ENCODE measurements around the gene TARS3.

The TARS3 gene

GRCh38 chr15:101619615-101619865, 104.7 kb downstream of the TARS3 start:
- no peak for DNase-seq

GRCh38 chr15:101618851-101619614, 105.2 kb downstream of the TARS3 start:
- DNase-seq: peak; percentile 33 to 59

GRCh38 chr15:101618076-101618475, 106.2 kb downstream of the TARS3 start:
- no peak for DNase-seq

- no peak for DNase-seq
Observed at GRCh38 chr15:101617390-101617965, 106.8 kb downstream of the TARS3 start.

GRCh38 chr15:101615986-101616848, 108.1 kb downstream of the TARS3 start:
- peak in 1 of 2 experiments; percentile 7 for DNase-seq

DNA sequence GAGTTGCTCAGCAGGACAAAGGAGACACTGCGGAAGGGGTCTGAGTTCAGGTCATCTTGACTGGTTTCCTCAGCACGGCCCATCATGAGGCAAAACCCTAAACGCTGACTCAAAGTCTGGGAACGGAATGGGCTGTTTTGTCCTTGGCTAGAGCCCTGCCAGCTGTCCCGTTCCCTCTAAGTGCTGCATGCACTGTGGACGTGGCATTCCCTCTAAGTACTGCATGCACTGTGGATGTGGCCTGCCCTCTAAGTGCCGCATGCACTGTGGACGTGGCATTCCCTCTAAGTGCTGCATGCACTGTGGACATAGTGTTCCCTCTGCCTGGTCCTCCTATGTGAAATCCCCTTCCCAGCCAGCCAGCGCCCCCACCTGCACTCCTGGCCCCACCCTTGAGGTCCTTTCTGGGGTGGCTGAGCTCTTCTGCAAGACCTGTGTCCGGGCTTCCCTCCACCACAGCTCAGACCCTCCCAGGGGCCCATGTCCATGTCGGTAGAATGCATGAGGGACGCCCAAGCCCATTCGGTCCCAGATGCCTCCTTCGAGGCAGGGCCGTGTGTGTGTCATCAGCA, 108.8 kb downstream of the TARS3 start:
- no peak for DNase-seq

- DNase-seq: no peak
Observed at GRCh38 chr15:101614761-101615160, 109.5 kb downstream of the TARS3 start.

DNA sequence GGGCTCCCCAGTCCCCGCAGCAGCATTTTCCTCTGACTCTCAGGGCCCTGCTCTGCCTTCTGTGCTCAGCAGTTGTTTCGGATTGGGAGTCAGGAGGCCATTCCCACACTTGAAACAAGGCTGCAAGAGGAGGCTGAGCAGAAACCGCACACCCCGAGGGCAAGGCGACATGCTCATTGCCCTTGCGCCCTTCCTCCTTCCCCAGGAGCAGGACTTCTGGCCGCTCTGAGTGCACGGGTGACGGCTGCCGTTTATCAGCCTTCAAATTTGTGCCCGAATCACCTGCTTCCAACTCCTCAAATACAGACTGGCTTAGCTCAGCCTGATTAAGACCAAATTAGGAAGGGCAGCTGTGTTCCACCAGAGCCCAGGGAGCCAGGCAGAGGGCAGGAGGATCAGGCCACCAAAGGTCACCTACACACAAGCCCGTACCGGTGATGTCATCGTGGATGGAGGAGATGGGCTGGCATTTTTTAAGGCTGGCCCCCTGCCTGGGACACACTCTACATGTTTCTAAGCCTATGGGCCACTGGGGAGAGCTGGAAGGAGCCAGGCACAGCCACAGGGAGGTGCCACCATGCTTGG, 110.2 kb downstream of the TARS3 start:
- no peak for DNase-seq

DNA sequence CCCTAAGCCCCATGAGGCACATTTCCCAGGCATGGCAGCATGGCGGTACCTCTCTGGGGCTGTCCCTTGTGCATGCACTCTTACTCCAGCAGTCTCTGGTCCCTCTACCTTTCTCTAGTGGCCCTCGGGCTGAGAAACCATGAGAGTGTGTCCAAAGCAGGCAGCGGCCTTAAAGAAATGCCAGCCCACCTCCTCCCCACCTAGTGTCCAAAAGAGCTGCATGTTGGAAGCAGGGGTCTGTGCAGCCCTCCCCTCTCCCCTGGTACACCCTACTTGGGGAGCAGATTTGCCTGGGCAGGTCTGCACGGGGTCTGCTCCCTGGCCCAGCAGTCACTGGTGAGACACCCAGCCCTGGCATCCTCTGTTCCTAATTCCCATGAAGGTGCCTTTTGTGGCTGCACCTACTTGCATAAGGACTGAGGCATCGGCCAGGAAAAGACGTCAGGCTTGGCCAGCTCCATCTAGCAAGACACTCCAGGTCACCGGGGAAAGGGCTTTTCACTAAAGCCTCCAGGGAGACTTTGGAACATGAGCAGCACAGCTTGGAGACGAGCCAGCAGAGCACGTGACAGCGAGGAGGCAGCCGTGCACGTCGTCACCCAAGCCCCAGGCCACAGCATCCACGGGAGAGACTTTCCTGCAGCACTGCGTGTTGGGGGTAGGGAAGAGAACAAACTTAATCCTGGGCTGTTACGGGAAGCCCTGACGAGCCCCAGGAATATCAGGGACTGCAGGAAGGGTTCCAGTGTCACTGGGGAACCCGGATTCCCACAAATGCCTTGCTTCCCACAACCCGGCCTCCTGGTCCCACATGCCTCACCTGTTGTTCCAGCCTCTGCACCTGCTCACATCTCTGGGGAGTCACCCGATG, 110.9 kb downstream of the TARS3 start:
- DNase-seq: peak; percentile 71 to 91

GRCh38 chr15:101612676-101613075, 111.6 kb downstream of the TARS3 start:
- DNase-seq: no peak

DNA sequence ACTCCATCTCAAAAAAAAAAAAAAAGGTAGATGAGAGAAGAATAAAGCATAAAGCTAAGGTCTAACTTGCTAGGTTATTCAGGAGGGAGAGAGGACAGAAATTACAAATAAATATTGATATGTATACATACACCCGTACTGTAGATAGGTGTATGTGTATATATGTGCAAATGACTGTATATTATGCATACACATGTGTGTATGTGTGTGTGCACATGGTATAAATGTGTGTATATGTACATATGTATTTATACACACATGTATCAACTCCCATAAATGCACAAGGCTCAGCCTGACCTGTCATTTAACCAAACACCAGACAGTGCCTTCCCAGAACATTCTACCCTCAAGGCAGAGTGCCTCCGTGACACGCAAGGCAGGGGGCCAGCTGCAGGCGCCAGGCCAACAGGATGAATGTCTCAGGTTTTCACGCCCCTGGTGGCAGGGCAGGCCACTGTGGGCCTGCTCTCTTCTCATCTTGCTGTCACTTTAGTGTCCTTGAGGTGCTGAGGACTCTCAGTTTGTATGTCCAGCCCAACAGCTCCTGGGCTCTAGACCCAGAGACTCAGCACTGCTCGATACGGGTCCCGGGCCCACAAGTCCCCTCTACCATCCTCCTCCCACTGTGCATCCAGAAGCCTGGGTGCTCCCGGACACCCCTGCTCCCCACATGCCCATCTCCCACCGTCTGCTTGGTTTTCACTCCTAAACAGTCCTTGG, 112.5 kb downstream of the TARS3 start:
- no peak for DNase-seq

DNA sequence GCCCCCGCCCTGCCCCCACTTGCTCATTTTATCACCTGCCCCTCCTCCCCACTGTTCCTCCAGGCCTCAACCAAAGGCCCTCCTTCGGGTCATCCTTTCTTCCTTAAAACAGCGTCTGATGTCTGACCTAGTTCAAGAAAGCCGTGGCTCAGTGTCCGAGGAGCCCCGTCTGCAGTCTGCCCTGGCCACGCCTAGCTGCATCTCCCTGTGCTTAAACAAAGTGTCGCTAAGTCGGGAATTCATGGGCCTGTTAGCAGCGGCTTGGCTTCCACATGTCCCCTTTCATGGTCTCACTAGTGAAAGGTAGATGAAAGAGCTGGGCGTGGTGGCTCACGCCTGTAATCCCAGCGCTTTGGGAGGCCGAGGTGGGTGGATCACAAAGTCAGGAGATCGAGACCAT, 113.3 kb downstream of the TARS3 start:
- DNase-seq: no peak

DNA sequence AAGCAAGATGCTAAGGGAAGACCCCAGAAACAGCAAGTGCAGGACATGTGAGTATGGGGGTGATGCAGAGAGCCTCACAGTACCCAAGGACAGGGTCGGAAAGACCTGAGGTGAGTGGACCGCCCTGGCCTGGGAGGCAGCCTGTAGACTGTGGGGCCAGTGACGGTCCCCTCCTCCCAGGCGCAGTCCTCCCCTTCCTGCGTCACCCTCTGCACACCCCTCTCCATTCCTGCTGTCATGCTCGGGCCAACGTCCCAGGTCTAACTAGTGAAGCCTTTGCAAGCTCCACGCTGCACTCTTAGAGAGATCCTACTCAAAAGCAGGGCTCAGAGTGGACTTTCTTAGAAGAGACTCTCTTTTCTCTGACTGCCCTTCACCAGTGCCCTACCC, 113.7 kb downstream of the TARS3 start:
- DNase-seq: no peak

DNA sequence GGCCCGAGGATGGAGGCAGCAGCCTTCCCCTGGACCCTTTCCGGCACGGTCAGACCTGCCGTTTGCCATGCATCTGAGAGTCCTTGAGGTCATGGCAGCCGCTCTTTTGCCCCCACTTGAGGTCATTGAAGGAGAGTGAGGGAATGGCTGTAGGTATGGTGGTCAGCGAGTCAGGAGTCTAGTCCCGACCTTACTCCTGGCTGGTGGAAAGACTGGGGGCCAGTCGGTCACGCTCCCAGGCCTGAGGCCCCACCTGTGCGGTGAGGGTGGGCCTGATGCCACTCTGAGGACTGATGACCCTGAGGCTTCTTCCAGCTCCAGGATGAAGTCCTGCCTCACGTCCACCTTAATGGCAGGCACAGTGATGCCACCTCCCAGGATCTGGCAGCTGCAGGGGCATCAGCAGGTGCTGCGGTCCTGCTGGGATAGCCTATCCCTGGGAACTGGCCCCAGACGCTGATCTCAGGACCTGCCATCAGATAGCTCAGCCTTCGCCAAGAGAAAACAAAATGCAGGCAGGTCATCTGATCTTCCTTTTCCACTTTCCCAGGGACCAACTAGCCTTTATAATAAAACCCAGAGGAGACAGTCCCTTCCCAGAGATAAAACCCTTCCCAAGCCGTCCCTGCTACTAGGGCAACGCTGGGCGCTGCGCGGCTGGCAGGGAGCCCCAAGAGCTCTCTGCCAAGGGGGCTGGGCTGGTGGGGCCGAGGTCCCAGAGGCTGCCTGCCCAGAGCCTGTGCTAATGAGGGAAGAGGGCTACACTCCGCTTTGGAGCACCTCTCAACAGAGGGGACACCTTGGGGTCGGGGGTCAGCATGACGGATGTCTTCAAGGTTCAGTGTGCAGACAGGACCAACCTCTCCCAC, 114.3 kb downstream of the TARS3 start:
- DNase-seq: no peak

- no peak for DNase-seq
Observed at GRCh38 chr15:101608201-101608600, 116.1 kb downstream of the TARS3 start.

DNA sequence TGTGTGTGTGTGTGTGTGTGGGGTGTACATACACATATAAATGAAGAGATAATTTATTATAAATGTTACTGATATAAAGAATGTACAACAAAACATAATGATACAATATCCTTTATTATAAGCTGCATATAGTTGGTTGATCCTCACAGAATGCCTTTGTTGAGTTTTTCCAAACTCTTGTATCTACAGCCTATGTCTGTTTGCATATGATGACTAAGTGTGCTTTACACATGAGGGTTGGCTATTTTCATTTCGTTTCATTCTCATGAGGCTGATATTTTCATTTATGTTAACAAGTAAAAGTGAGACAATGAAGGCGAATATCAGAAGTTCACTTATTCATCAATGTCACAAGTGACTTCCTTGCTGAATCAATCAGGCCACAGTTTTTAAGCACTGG, 117.2 kb downstream of the TARS3 start:
- DNase-seq: no peak

DNA sequence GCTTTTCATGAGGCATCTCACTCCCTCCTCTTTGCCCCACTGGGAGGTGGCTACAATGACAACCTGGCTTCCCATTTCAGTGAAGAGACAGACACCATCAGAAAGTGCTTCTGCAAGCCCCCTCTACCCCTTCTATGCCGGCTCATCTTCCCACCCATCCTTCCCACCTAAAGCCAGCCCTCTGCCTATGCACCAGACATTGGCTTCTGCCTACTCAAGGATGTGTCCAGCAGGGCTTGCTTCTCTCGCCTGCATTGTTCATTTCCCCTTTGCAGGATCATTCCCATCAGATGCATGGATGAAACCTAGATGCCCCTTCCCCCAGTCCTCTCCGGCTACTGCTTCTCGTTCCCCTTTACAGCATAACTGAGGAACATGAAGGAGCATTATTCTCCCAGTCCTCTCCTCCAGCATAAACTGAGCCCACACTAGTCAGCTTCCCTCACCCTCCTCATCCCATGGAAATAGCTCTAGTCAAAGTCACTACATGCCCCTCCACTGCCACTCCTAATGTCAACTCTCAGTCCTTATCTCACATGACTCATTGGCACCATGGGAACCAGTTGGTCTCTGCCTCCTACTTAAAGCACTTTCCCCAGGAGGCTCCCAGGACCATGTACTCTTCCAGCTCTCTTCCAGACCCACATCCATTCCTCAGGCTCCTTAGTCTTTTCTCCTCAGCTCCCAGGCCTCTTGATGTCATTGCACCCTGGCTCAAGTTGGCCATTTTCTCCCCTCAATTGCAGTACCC, 120.0 kb downstream of the TARS3 start:
- no peak for DNase-seq
